K562 (cell line): Measurements from ENCODE around the gene DEDD2. TPM values are rescaled to one million over a fixed set of nuclear protein-coding genes. Genes with fewer than 3 reads are reported as not detected.

Experiments
- ERF ChIP-seq: fragments of 450-650 bp; formaldehyde crosslinking; IDR thresholded peaks from 2 replicates; pipeline ENCODE4 v1.4.0; 2020; ENCODE audit warnings: mild to moderate bottlenecking, mixed read lengths
- FOXK2 ChIP-seq, 2 experiments: fragments of 450-650 bp; IDR thresholded peaks in 1 of 2; conservative IDR thresholded peaks in 1 of 2; 2 replicates each; pipeline ENCODE4 v1.6.1; 2016; ENCODE audit warnings: low read depth in 2 of 2, mild to moderate bottlenecking in 1 of 2
- GTF2A2 ChIP-seq: IDR thresholded peaks from 2 replicates; pipeline ENCODE4 v1.6.1; 2016; ENCODE audit warnings: mild to moderate bottlenecking, missing genetic modification characterization, missing compliant biosample characterization
- KHSRP ChIP-seq: fragments of 450-650 bp; IDR thresholded peaks from 2 replicates; pipeline ENCODE4 v1.6.1; 2017
- MAX ChIP-seq: sonication (generic); formaldehyde crosslinking; IDR thresholded peaks from 2 replicates; pipeline ENCODE4 v1.9.0; 2022; ENCODE audit warnings: mild to moderate bottlenecking, missing genetic modification reagents
- PHB2 ChIP-seq: fragments of 450-650 bp; IDR thresholded peaks from 2 replicates; pipeline ENCODE4 v1.6.1; 2017; ENCODE audit warnings: low read depth
- PHF20 ChIP-seq: fragments of 450-650 bp; IDR thresholded peaks from 2 replicates; pipeline ENCODE4 v1.6.1; 2018; ENCODE audit not compliant: partially characterized antibody
- PHTF2 ChIP-seq: fragments of 250-450 bp; sonication (Bioruptor Pico); IDR thresholded peaks from 2 replicates; pipeline ENCODE4 v1.5.0; 2021; ENCODE audit warnings: mild to moderate bottlenecking
- RBM14 ChIP-seq: fragments of 200-400 bp; formaldehyde crosslinking; IDR thresholded peaks from 2 replicates; pipeline ENCODE4 v1.6.1; 2018; ENCODE audit warnings: low read depth, mild to moderate bottlenecking, low read length, moderate library complexity, borderline replicate concordance; ENCODE audit not compliant: insufficient read depth
- RBM15 ChIP-seq: fragments of 200-400 bp; formaldehyde crosslinking; IDR thresholded peaks from 2 replicates; pipeline ENCODE4 v1.6.1; 2018; ENCODE audit warnings: mild to moderate bottlenecking, low read length, moderate library complexity; ENCODE audit not compliant: insufficient read depth
- RBM34 ChIP-seq: fragments of 200-400 bp; formaldehyde crosslinking; IDR thresholded peaks from 2 replicates; pipeline ENCODE4 v1.6.1; 2018; ENCODE audit warnings: low read length, borderline replicate concordance; ENCODE audit not compliant: insufficient read depth
- SIX5 ChIP-seq, 2 experiments: IDR thresholded peaks; 2 replicates each; pipeline ENCODE4 v1.6.1; 2011; ENCODE audit warnings: low read length in 2 of 2, borderline replicate concordance in 1 of 2, low read depth in 1 of 2, mild to moderate bottlenecking in 1 of 2, moderate library complexity in 1 of 2; ENCODE audit not compliant: insufficient read depth in 1 of 2
- TAL1 ChIP-seq: fragments of 450-650 bp; IDR thresholded peaks from 2 replicates; pipeline ENCODE4 v1.6.1; 2016; ENCODE audit warnings: mild to moderate bottlenecking
- ZNF24 ChIP-seq: fragments of 450-650 bp; IDR thresholded peaks from 2 replicates; pipeline ENCODE4 v1.6.1; 2016
- ZNF436 ChIP-seq: fragments of 250-450, 450-650 bp; sonication (Bioruptor Pico); formaldehyde crosslinking; IDR thresholded peaks from 2 replicates; pipeline ENCODE4 v1.7.0; 2020; ENCODE audit warnings: mild to moderate bottlenecking
- ZNF644 ChIP-seq: fragments of 200-800 bp; sonication (Bioruptor generic); IDR thresholded peaks from 2 replicates; pipeline ENCODE4 v1.6.1; 2016; ENCODE audit warnings: low read depth, missing genetic modification characterization, missing compliant biosample characterization
- ZNF655 ChIP-seq: fragments of 250-450 bp; sonication (Bioruptor Pico); IDR thresholded peaks from 2 replicates; pipeline ENCODE4 v1.5.0; 2021
- polyA plus RNA-seq, 8 experiments: library from polyadenylated mRNA; depleted of rRNA in 4 of 8; stranded (reverse) in 5 of 8; unstranded in 3 of 8; fragments of >200 nt; fragmentation: Nextera tagmentation in 2 of 8; fragmentation: Illumina TruSeq in 1 of 8; extraction: Ambion mirVana in 2 of 8; extraction: Trizol in 1 of 8; gene quantifications; 2 replicates each; pipeline versions ENCODE4 v1.2.1 to v1.2.3, GENCODE V29; 2011 to 2014; ENCODE audit warnings: inconsistent platforms in 1 of 8, missing spikeins in 1 of 8
- total RNA-seq, 7 experiments: library from RNA; depleted of rRNA in 6 of 7; stranded (reverse); fragments of >200 nt in 6 of 7; fragmentation: Illumina TruSeq in 2 of 7; extraction: Trizol in 2 of 7; gene quantifications; 2 replicates each; pipeline versions ENCODE4 v1.2.1 to v1.2.3, GENCODE V29; 2011 to 2021; ENCODE audit warnings: low replicate concordance in 1 of 7
- TF ChIP-seq, protein P1 (sequence below): fragments of 450-650 bp; conservative IDR thresholded peaks from 2 replicates; pipeline ENCODE4 v1.6.1; 2016; ENCODE audit warnings: missing genetic modification characterization, low read depth, mild to moderate bottlenecking, control low read depth, missing compliant biosample characterization
- TF ChIP-seq, protein P2 (sequence below): fragments of 450-650 bp; IDR thresholded peaks from 2 replicates; pipeline ENCODE4 v1.7.0; 2016; ENCODE audit warnings: borderline replicate concordance
- TF ChIP-seq, protein P3 (sequence below): fragments of 250-450 bp; sonication (Bioruptor Pico); IDR thresholded peaks from 2 replicates; pipeline ENCODE4 v1.4.0; 2020; ENCODE audit warnings: mild to moderate bottlenecking, moderate library complexity
- TF ChIP-seq, protein P4 (sequence below): fragments of 450-650 bp; IDR thresholded peaks from 2 replicates; pipeline ENCODE4 v1.6.1; 2016; ENCODE audit warnings: low read depth, mild to moderate bottlenecking, moderate library complexity

Gene DEDD2
- total and polyA plus RNA-seq, 9 of the 15 experiments (the other 6 are each of a cell fraction or from before 2014, with no cell fraction given) = 4.3 to 43.0 (median 29.2) TPM

- TF ChIP-seq, protein P1, sequence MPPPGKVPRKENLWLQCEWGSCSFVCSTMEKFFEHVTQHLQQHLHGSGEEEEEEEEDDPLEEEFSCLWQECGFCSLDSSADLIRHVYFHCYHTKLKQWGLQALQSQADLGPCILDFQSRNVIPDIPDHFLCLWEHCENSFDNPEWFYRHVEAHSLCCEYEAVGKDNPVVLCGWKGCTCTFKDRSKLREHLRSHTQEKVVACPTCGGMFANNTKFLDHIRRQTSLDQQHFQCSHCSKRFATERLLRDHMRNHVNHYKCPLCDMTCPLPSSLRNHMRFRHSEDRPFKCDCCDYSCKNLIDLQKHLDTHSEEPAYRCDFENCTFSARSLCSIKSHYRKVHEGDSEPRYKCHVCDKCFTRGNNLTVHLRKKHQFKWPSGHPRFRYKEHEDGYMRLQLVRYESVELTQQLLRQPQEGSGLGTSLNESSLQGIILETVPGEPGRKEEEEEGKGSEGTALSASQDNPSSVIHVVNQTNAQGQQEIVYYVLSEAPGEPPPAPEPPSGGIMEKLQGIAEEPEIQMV = no peak
- no peak for TF ChIP-seq PHB2
- peak; percentile 32; the same call in 1 of the 2 replicates for TF ChIP-seq MAX (CRISPR knock-in tag)
- no peak for TF ChIP-seq ZNF644 (tag)
- no peak for TF ChIP-seq ZNF24
- TF ChIP-seq, protein P2, sequence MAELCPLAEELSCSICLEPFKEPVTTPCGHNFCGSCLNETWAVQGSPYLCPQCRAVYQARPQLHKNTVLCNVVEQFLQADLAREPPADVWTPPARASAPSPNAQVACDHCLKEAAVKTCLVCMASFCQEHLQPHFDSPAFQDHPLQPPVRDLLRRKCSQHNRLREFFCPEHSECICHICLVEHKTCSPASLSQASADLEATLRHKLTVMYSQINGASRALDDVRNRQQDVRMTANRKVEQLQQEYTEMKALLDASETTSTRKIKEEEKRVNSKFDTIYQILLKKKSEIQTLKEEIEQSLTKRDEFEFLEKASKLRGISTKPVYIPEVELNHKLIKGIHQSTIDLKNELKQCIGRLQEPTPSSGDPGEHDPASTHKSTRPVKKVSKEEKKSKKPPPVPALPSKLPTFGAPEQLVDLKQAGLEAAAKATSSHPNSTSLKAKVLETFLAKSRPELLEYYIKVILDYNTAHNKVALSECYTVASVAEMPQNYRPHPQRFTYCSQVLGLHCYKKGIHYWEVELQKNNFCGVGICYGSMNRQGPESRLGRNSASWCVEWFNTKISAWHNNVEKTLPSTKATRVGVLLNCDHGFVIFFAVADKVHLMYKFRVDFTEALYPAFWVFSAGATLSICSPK = no peak
- TF ChIP-seq, protein P3, sequence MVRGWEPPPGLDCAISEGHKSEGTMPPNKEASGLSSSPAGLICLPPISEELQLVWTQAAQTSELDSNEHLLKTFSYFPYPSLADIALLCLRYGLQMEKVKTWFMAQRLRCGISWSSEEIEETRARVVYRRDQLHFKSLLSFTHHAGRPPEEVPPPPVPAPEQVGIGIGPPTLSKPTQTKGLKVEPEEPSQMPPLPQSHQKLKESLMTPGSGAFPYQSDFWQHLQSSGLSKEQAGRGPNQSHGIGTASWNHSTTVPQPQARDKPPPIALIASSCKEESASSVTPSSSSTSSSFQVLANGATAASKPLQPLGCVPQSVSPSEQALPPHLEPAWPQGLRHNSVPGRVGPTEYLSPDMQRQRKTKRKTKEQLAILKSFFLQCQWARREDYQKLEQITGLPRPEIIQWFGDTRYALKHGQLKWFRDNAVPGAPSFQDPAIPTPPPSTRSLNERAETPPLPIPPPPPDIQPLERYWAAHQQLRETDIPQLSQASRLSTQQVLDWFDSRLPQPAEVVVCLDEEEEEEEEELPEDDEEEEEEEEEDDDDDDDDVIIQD (CRISPR knock-in tag) = no peak
- TF ChIP-seq FOXK2 (conservative IDR thresholded peaks at IDR 0.05 in 1 of 2, IDR thresholded peaks at IDR 0.05 in 1 of 2; ENCODE audit: low read depth in 2 of 2) = peak in 1 of 2 experiments; percentile 92; a peak in 2 of 4 replicates
- no peak for TF ChIP-seq GTF2A2 (tag)
- no peak for TF ChIP-seq RBM14
- TF ChIP-seq TAL1 = no peak
- TF ChIP-seq RBM34 = no peak
- no peak for TF ChIP-seq KHSRP
- TF ChIP-seq PHF20 = no peak
- no peak for TF ChIP-seq ZNF655 (CRISPR knock-in tag)
- TF ChIP-seq ZNF436 = no peak
- TF ChIP-seq, protein P4, sequence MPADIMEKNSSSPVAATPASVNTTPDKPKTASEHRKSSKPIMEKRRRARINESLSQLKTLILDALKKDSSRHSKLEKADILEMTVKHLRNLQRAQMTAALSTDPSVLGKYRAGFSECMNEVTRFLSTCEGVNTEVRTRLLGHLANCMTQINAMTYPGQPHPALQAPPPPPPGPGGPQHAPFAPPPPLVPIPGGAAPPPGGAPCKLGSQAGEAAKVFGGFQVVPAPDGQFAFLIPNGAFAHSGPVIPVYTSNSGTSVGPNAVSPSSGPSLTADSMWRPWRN = no peak
- TF ChIP-seq RBM15 = no peak
- no peak; a peak in 1 of 4 replicates for TF ChIP-seq SIX5 (IDR thresholded peaks at IDR 0.05; ENCODE audit: borderline replicate concordance in 1 of 2, insufficient read depth in 1 of 2, low read depth in 1 of 2, low read length in 2 of 2)
- TF ChIP-seq ERF = no peak
- peak; percentile 74; the same call in 1 of the 2 replicates for TF ChIP-seq PHTF2 (CRISPR knock-in tag)
Measured at GRCh38 chr19:42216653-42217519, 591 bp downstream of the DEDD2 start (continued).
